Hepatocyte (in vitro differentiated cells): ENCODE measurements around the gene ROR1. TPM values are rescaled to one million over a fixed set of nuclear protein-coding genes. Genes with fewer than 3 reads are reported as not detected.

Experiments used
- DNase-seq: peaks from one replicate; pipeline ENCODE4 v3.0.0-alpha.2; 2016; ENCODE audit warnings: low spot score
- H2AFZ ChIP-seq: fragments of 200-600 bp; sonication (generic); 2 replicates; pipeline ENCODE4 v1.6.0; 2016; ENCODE audit warnings: antibody characterized with exemption, mild to moderate bottlenecking
- H3K27ac ChIP-seq: fragments of 200-600 bp; sonication (generic); 2 replicates; pipeline ENCODE4 v1.5.1; 2016; ENCODE audit warnings: mild to moderate bottlenecking
- H3K27me3 ChIP-seq: fragments of 200-600 bp; sonication (generic); 2 replicates; pipeline ENCODE4 v1.6.1; 2016
- H3K36me3 ChIP-seq: fragments of 200-600 bp; sonication (generic); replicated peaks from 2 replicates; pipeline ENCODE4 v1.5.1; 2016; ENCODE audit warnings: low read depth; ENCODE audit not compliant: insufficient read depth
- H3K4me1 ChIP-seq: fragments of 200-600 bp; sonication (generic); 2 replicates; pipeline ENCODE4 v1.5.1; 2016; ENCODE audit warnings: mild to moderate bottlenecking, moderate library complexity; ENCODE audit not compliant: insufficient read depth
- H3K4me2 ChIP-seq: fragments of 200-600 bp; sonication (generic); 2 replicates; pipeline ENCODE4 v1.6.0; 2016
- H3K4me3 ChIP-seq: fragments of 200-600 bp; sonication (generic); 2 replicates; pipeline ENCODE4 v1.5.1; 2016; ENCODE audit warnings: mild to moderate bottlenecking
- H3K79me2 ChIP-seq: fragments of 200-600 bp; sonication (generic); 2 replicates; pipeline ENCODE4 v1.6.0; 2017; ENCODE audit warnings: mild to moderate bottlenecking
- H3K9me2 ChIP-seq: fragments of 200-600 bp; sonication (generic); replicated peaks from 2 replicates; pipeline ENCODE4 v1.6.0; 2017; ENCODE audit warnings: mild to moderate bottlenecking; ENCODE audit not compliant: insufficient read depth
- H3K9me3 ChIP-seq: fragments of 200-600 bp; sonication (generic); 2 replicates; pipeline ENCODE4 v1.5.1; 2016; ENCODE audit warnings: low read depth, mild to moderate bottlenecking
- H4K20me1 ChIP-seq: fragments of 200-600 bp; sonication (generic); 2 replicates; pipeline ENCODE4 v1.6.0; 2016; ENCODE audit warnings: mild to moderate bottlenecking; ENCODE audit not compliant: insufficient read depth, poor library complexity, severe bottlenecking
- CTCF ChIP-seq: fragments of 200-600 bp; sonication (generic); IDR thresholded peaks from 2 replicates; pipeline ENCODE4 v1.5.1; 2016; ENCODE audit warnings: antibody characterized with exemption, mild to moderate bottlenecking; ENCODE audit not compliant: poor library complexity
- EZH2 ChIP-seq: fragments of 200-600 bp; sonication (generic); IDR thresholded peaks from 2 replicates; pipeline ENCODE4 v1.6.1; 2016; ENCODE audit warnings: antibody characterized with exemption, mild to moderate bottlenecking, borderline replicate concordance
- EZH2phosphoT487 ChIP-seq: fragments of 200-600 bp; sonication (generic); IDR thresholded peaks from one replicate; pipeline ENCODE4 v1.6.1; 2018; ENCODE audit warnings: antibody characterized with exemption, mild to moderate bottlenecking, low read depth, moderate library complexity; ENCODE audit not compliant: unreplicated experiment, severe bottlenecking
- WGBS: methylation state at CpG from one replicate; pipeline ENCODE4 v1.1.6; 2016; ENCODE audit warnings: low lambda C conversion rate; ENCODE audit errors: missing lambda C conversion rate; 5-methylcytosine and 5-hydroxymethylcytosine counted together
- polyA plus RNA-seq: library from polyadenylated mRNA; unstranded; fragments of >200 nt; fragmentation: Nextera tagmentation; extraction: Ambion mirVana; gene quantifications from 2 replicates; pipeline ENCODE4 v1.2.1, GENCODE V29; 2016
- total RNA-seq: library from RNA; depleted of rRNA; stranded (reverse); fragments of >200 nt; gene quantifications from 2 replicates; pipeline ENCODE4 v1.2.3, GENCODE V29; 2014

The ROR1 gene
- total and polyA plus RNA-seq, 2 experiments from 2014 or later: 16.4 to 27.7 TPM

GRCh38 chr1:63847308-63847910 is 73.6 kb downstream of the ROR1 start:
- Histone ChIP-seq H2AFZ (no peak overlapping the region), H3K9me2 (no peaks in the 10 kb centered on the region), H3K79me2 (peaks cover 35% of the 10 kb centered on the region), H3K27me3 (no peaks in the 10 kb centered on the region), H4K20me1 (no peaks in the 10 kb centered on the region), H3K4me3 (no peak overlapping the region), H3K4me1 (peaks cover 9% of the 10 kb centered on the region), H3K4me2 (no peak overlapping the region), H3K9me3 (no peaks in the 10 kb centered on the region), H3K36me3 (no peaks in the 10 kb centered on the region), H3K27ac (no peak overlapping the region)
- TF ChIP-seq CTCF: no peak
- no peak for TF ChIP-seq EZH2
- TF ChIP-seq EZH2phosphoT487: no peak
- DNase-seq: no peak
- 89% methylated on average over 9 of the region's 9 CpGs for WGBS

GRCh38 chr1:63848733-63849132 is 74.9 kb downstream of the ROR1 start:
- Histone ChIP-seq H3K9me3 (no peaks in the 10 kb centered on the region), H4K20me1 (no peaks in the 10 kb centered on the region), H3K36me3 (no peaks in the 10 kb centered on the region), H3K4me1 (peaks cover 6% of the 10 kb centered on the region), H3K79me2 (peaks cover 35% of the 10 kb centered on the region), H3K27me3 (no peaks in the 10 kb centered on the region), H2AFZ (no peak overlapping the region), H3K27ac (no peak overlapping the region), H3K4me2 (no peak overlapping the region), H3K4me3 (no peak overlapping the region), H3K9me2 (no peaks in the 10 kb centered on the region)
- no peak for DNase-seq
- WGBS: 61% methylated on average over 4 of the region's 4 CpGs
- TF ChIP-seq CTCF (no peak), EZH2 (no peak), EZH2phosphoT487 (no peak)

- no peak for DNase-seq
- Histone ChIP-seq H3K27ac (no peak overlapping the region), H3K9me3 (no peaks in the 10 kb centered on the region), H3K4me1 (peaks cover 2% of the 10 kb centered on the region), H3K79me2 (peaks cover 35% of the 10 kb centered on the region), H2AFZ (no peak overlapping the region), H3K4me3 (no peak overlapping the region), H4K20me1 (no peaks in the 10 kb centered on the region), H3K27me3 (no peaks in the 10 kb centered on the region), H3K9me2 (no peaks in the 10 kb centered on the region), H3K36me3 (no peaks in the 10 kb centered on the region), H3K4me2 (no peak overlapping the region)
- 48% methylated on average over 1 of the region's 1 CpG for WGBS
- TF ChIP-seq CTCF (no peak), EZH2phosphoT487 (no peak), EZH2 (no peak)
These were observed 75.3 kb downstream of the ROR1 start for GRCh38 chr1:63849149-63849548.
